WERI-Rb-1 (cell line): ENCODE measurements around the gene JPT2.

ENCODE experiments used
- DNase-seq: peaks from one replicate; pipeline ENCODE4 v3.0.0-alpha.2; 2020
- H3K27ac ChIP-seq: fragments of 250-450 bp; sonication (Bioruptor Pico); 2 replicates; pipeline ENCODE4 v1.5.1; 2020; ENCODE audit warnings: mild to moderate bottlenecking, moderate library complexity
- H3K27me3 ChIP-seq: fragments of 250-450 bp; sonication (Bioruptor Pico); 2 replicates; pipeline ENCODE4 v1.5.1; 2021; ENCODE audit warnings: mild to moderate bottlenecking, low read depth, moderate library complexity; ENCODE audit not compliant: insufficient read depth, severe bottlenecking
- H3K36me3 ChIP-seq: fragments of 250-450 bp; sonication (Bioruptor Pico); 2 replicates; pipeline ENCODE4 v1.5.1; 2020; ENCODE audit warnings: mild to moderate bottlenecking, moderate library complexity
- H3K4me3 ChIP-seq: 2 replicates; pipeline ENCODE4 v1.5.1; 2011; ENCODE audit warnings: low read depth, mild to moderate bottlenecking, control low read depth, low read length
- H3K9me3 ChIP-seq: fragments of 250-450 bp; sonication (Bioruptor Pico); 2 replicates; pipeline ENCODE4 v1.5.1; 2021; ENCODE audit warnings: mild to moderate bottlenecking, moderate library complexity; ENCODE audit not compliant: severe bottlenecking
- CTCF ChIP-seq: IDR thresholded peaks from 2 replicates; pipeline ENCODE4 v1.5.1; 2011; ENCODE audit warnings: low read depth, mild to moderate bottlenecking, control low read depth, inconsistent platforms, low read length

JPT2 gene

GRCh38 chr16:1744338-1744840 is 66.3 kb downstream of the JPT2 start:
- H3K4me3 ChIP-seq, result no peak overlapping the region
- H3K27ac ChIP-seq, result no peak overlapping the region
- no peak for DNase-seq
- TF ChIP-seq CTCF, result no peak
- no peaks in the 10 kb centered on the region for H3K27me3 ChIP-seq
- H3K36me3 ChIP-seq, result peaks cover 41% of the 10 kb centered on the region
- no peaks in the 10 kb centered on the region for H3K9me3 ChIP-seq

GRCh38 chr16:1745181-1745899 is 67.3 kb downstream of the JPT2 start:
- Histone ChIP-seq H3K27me3 (no peaks in the 10 kb centered on the region), H3K27ac (no peak overlapping the region), H3K9me3 (no peaks in the 10 kb centered on the region), H3K4me3 (no peak overlapping the region), H3K36me3 (peaks cover 44% of the 10 kb centered on the region)
- DNase-seq, result no peak
- no peak for TF ChIP-seq CTCF

GRCh38 chr16:1745900-1746692 is 68.0 kb downstream of the JPT2 start:
- TF ChIP-seq CTCF, result no peak
- H3K27me3 ChIP-seq, result no peaks in the 10 kb centered on the region
- H3K27ac ChIP-seq, result no peak overlapping the region
- no peaks in the 10 kb centered on the region for H3K9me3 ChIP-seq
- peaks cover 44% of the 10 kb centered on the region for H3K36me3 ChIP-seq
- H3K4me3 ChIP-seq, result no peak overlapping the region
- DNase-seq, result no peak

- no peaks in the 10 kb centered on the region for H3K27me3 ChIP-seq
- no peak overlapping the region for H3K4me3 ChIP-seq
- H3K36me3 ChIP-seq, result peaks cover 47% of the 10 kb centered on the region
- DNase-seq, result no peak
- no peak for TF ChIP-seq CTCF
- no peak overlapping the region for H3K27ac ChIP-seq
- no peaks in the 10 kb centered on the region for H3K9me3 ChIP-seq
Measured at GRCh38 chr16:1746693-1747195, 68.7 kb downstream of the JPT2 start.

- Histone ChIP-seq H3K36me3 (peaks cover 52% of the 10 kb centered on the region), H3K27ac (no peak overlapping the region), H3K4me3 (no peak overlapping the region), H3K9me3 (no peaks in the 10 kb centered on the region), H3K27me3 (no peaks in the 10 kb centered on the region)
- no peak for TF ChIP-seq CTCF
- DNase-seq, result no peak
Measured at GRCh38 chr16:1747934-1748333, 69.9 kb downstream of the JPT2 start.
